IPS-NIHi11 (cell line): Measurements from ENCODE around the gene PRKCA.
"Not testable (repeated sequence)": the region's sequence is repeated elsewhere in the genome, so short reads cannot be mapped to it uniquely, and the experiment has no call there.

Source experiments
- DNase-seq: peaks from one replicate; pipeline ENCODE4 v3.0.0; 2012; ENCODE audit warnings: mixed read lengths, low spot score

PRKCA gene

GRCh38 chr17:66466106-66466820 is 163.8 kb downstream of the PRKCA start:
- no peak for DNase-seq

GRCh38 chr17:66466840-66467367 is 164.5 kb downstream of the PRKCA start:
- DNase-seq, result peak; percentile 55

GRCh38 chr17:66467766-66468165 is 165.4 kb downstream of the PRKCA start:
- no peak for DNase-seq

GRCh38 chr17:66468241-66469087 is 166.1 kb downstream of the PRKCA start:
- DNase-seq, result no peak

GRCh38 chr17:66469088-66469442 is 166.7 kb downstream of the PRKCA start:
- DNase-seq, result no peak

- DNase-seq, result no peak
These were observed 167.0 kb downstream of the PRKCA start for GRCh38 chr17:66469461-66469860.

- DNase-seq, result no peak
These were observed 167.5 kb downstream of the PRKCA start for GRCh38 chr17:66469890-66470289.

- no peak for DNase-seq
These were observed 169.7 kb downstream of the PRKCA start for GRCh38 chr17:66472123-66472522.

- no peak for DNase-seq
These were observed 171.8 kb downstream of the PRKCA start for GRCh38 chr17:66474258-66474657.

- DNase-seq, result peak; percentile 52
These were observed 172.5 kb downstream of the PRKCA start for GRCh38 chr17:66474806-66475497.

GRCh38 chr17:66476014-66476413 is 173.6 kb downstream of the PRKCA start:
- no peak for DNase-seq

- no peak for DNase-seq
These were observed 175.3 kb downstream of the PRKCA start for GRCh38 chr17:66477615-66478283.

- not testable (repeated sequence) for DNase-seq
These were observed 176.9 kb downstream of the PRKCA start for GRCh38 chr17:66479230-66479889.

GRCh38 chr17:66480243-66480642 is 177.8 kb downstream of the PRKCA start:
- DNase-seq, result no peak

GRCh38 chr17:66480802-66481201 is 178.4 kb downstream of the PRKCA start:
- DNase-seq, result no peak

- no peak for DNase-seq
These were observed 178.9 kb downstream of the PRKCA start for GRCh38 chr17:66481271-66481670.

GRCh38 chr17:66483906-66484305 is 181.5 kb downstream of the PRKCA start:
- no peak for DNase-seq

GRCh38 chr17:66485309-66485947 is 183.0 kb downstream of the PRKCA start:
- no peak for DNase-seq

- DNase-seq, result no peak
These were observed 184.7 kb downstream of the PRKCA start for GRCh38 chr17:66487121-66487520.

- DNase-seq, result no peak
These were observed 185.6 kb downstream of the PRKCA start for GRCh38 chr17:66487981-66488468.

GRCh38 chr17:66488864-66489263 is 186.5 kb downstream of the PRKCA start:
- no peak for DNase-seq
